Left ventricle myocardium inferior (tissue), 1 donor: ENCODE data around the gene ALS2CL. TPM values are rescaled to one million over a fixed set of nuclear protein-coding genes. Genes with fewer than 3 reads are reported as not detected.

Experiments used
- DNase-seq: peaks from one replicate; pipeline ENCODE4 v3.0.0-alpha.2; 2020
- H3K27ac ChIP-seq: fragments of 200-600 bp; replicated peaks from 2 replicates; pipeline ENCODE4 v1.8.0; 2021
- H3K27me3 ChIP-seq: fragments of 200-600 bp; 2 replicates; pipeline ENCODE4 v1.8.0; 2021; ENCODE audit warnings: low read depth
- H3K36me3 ChIP-seq: fragments of 200-600 bp; 2 replicates; pipeline ENCODE4 v1.8.0; 2021
- H3K4me1 ChIP-seq: fragments of 200-600 bp; 2 replicates; pipeline ENCODE4 v1.8.0; 2021
- H3K4me3 ChIP-seq: fragments of 200-600 bp; 2 replicates; pipeline ENCODE4 v1.8.0; 2021; ENCODE audit warnings: mild to moderate bottlenecking, moderate library complexity
- H3K9me3 ChIP-seq: fragments of 200-600 bp; replicated peaks from 2 replicates; pipeline ENCODE4 v1.8.0; 2021
- CTCF ChIP-seq: fragments of 200-600 bp; IDR thresholded peaks from 2 replicates; pipeline ENCODE4 v1.8.0; 2021; ENCODE audit warnings: antibody characterized with exemption, mild to moderate bottlenecking, borderline replicate concordance
- intact Hi-C: fragments of 100-400 bp; cut with micrococcal nuclease; formaldehyde crosslinking; loops from one replicate; pipeline ENCODE4 v1.11.0; 2022
- total RNA-seq: library from RNA; stranded (reverse); fragmentation: NEBNext Ultra II Directional; extraction: Animal tissue kit (Norgen Biotek cat#: 25700); gene quantifications from one replicate; pipeline ENCODE4 v1.2.1, GENCODE V29; 2021
- donor health status: DM: no; HTN: yes; CAD: no; lungs with severe emphysema.

The ALS2CL gene
- total RNA-seq, 1 donor from 2014 or later: 33.7 TPM

GRCh38 chr3:46734773-46735172 lies 41.3 kb upstream of the ALS2CL start:
- DNase-seq: no peak
- Histone ChIP-seq H3K36me3 (no peaks in the 10 kb centered on the region), H3K9me3 (peaks cover 4% of the 10 kb centered on the region), H3K27me3 (peaks cover 22% of the 10 kb centered on the region), H3K4me1 (peaks cover 6% of the 10 kb centered on the region), H3K4me3 (no peak overlapping the region), H3K27ac (no peak overlapping the region)
- intact Hi-C loops: no loop called here
- TF ChIP-seq CTCF: no peak

GRCh38 chr3:46733026-46733800 lies 39.7 kb upstream of the ALS2CL start:
- Histone ChIP-seq H3K9me3 (no peaks in the 10 kb centered on the region), H3K4me1 (peaks cover 6% of the 10 kb centered on the region), H3K27me3 (peaks cover 29% of the 10 kb centered on the region), H3K36me3 (no peaks in the 10 kb centered on the region), H3K4me3 (no peak overlapping the region), H3K27ac (no peak overlapping the region)
- DNase-seq: no peak
- no peak for TF ChIP-seq CTCF
- intact Hi-C loops: no loop called here

GRCh38 chr3:46731795-46732194 lies 38.3 kb upstream of the ALS2CL start:
- Histone ChIP-seq H3K4me3 (no peak overlapping the region), H3K9me3 (no peaks in the 10 kb centered on the region), H3K27ac (no peak overlapping the region), H3K27me3 (peaks cover 33% of the 10 kb centered on the region), H3K4me1 (no peaks in the 10 kb centered on the region), H3K36me3 (no peaks in the 10 kb centered on the region)
- intact Hi-C loops: no loop called here
- DNase-seq: no peak
- no peak for TF ChIP-seq CTCF

GRCh38 chr3:46730819-46731218 lies 37.3 kb upstream of the ALS2CL start:
- Histone ChIP-seq H3K9me3 (no peaks in the 10 kb centered on the region), H3K4me1 (no peaks in the 10 kb centered on the region), H3K27ac (no peak overlapping the region), H3K36me3 (no peaks in the 10 kb centered on the region), H3K27me3 (peaks cover 33% of the 10 kb centered on the region), H3K4me3 (no peak overlapping the region)
- no peak for TF ChIP-seq CTCF
- intact Hi-C loops: no loop called here
- DNase-seq: no peak

GRCh38 chr3:46729038-46729437 lies 35.6 kb upstream of the ALS2CL start:
- Histone ChIP-seq H3K4me1 (no peaks in the 10 kb centered on the region), H3K36me3 (no peaks in the 10 kb centered on the region), H3K4me3 (no peak overlapping the region), H3K9me3 (no peaks in the 10 kb centered on the region), H3K27ac (no peak overlapping the region), H3K27me3 (peaks cover 29% of the 10 kb centered on the region)
- no peak for DNase-seq
- TF ChIP-seq CTCF: no peak
- intact Hi-C loops: no loop called here
